Activated gamma-delta T cell (primary cell): ENCODE results near the gene L1CAM.

Source experiments
- DNase-seq: peaks from one replicate; lab custom pipeline; 2025; lab: John Stamatoyannopoulos, UW

The L1CAM gene

DNA sequence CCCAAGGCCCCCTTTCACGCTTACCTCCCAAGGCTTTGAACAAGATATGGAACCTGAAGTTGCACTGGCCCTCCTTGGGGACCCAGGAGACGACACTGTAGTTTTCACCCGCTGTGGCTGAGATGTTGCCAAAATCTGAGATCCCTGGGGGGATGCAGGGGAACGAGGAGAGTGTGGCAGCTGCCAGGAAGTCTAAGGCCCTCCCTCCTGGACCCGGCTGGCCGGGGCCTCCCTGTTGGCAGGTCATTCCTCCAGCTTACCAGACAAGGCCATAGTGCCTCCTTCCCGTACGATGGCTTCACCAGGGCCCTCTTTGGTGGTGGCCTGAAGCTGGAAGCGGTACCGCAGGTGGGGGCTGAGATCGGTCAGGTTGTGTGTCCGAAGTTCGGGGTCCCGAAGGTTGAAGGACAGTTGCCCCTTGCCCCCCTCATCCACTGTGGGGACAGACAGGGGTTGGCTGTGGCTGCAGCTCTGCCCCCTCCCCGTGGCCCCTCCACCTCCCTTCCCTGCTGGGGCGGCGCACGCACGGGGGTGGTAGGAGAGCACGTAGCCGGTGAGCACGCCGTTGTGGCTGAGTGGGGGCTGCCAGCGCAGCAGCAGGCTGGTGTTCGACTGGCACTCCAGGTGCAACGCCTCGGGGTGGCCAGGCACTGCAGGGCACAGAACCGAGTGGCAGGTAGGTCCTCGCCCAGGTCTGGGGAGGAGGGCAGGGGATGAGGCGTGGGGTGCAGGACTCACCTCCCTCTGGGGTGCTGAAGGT lies 21.2 kb downstream of the L1CAM start:
- DNase-seq, result no peak

DNA sequence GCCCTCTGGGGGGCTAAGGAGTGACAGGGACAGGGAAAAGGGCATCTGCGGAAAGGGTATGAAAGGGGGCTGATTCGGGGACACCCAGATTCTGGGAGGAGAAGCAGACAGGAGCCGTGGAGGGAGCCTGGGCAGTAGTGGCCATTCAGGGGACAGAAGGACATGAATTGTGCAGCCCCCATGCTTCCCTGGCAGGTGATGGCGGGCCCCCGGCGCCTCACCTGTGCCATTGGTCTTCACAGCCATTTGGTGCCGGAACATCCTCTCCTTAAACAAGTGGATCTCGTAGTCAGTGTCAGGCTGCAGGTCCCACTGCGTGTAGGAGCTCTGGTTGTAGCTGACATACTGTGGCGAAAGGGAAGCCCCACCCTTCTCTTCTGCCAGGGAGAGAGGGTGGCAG lies 21.9 kb downstream of the L1CAM start:
- no peak for DNase-seq

DNA sequence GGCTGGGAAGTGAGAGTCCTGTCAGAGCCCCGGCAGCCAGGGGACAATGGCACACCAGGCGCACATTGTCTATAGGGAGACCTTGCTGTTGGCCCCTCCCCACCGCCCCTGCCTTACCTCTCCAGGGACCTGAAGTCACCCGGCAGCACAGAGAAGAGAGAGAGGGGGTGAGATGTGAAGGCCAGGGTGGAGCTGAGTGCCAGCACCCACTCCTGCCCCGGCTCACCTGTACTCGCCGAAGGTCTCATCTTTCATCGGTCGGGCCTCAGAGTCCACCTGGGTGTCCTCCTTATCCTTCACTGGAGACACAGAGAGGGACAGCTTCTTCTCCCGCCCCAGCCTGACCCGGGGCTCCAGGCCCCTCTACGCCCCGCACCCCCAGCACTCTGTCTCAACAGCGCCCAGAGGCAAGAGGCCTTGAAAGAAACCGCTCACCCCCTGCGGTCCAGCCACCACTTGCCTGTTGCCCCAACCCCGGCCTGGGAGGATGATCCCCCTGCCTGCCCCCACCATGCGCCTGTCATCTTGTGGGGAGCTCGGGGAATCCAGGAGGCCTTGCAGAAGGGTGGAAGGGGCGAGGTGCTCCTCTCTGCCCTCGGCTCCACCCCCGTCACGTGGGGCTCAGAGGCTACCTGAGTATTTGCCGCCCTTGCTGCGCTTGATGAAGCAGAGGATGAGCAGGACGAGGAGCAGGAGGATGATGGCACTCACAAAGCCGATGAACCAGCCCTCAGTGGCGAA lies 22.6 kb downstream of the L1CAM start:
- no peak for DNase-seq

GRCh38 chrX:153862369-153863250 lies 23.4 kb downstream of the L1CAM start:
- no peak for DNase-seq

DNA sequence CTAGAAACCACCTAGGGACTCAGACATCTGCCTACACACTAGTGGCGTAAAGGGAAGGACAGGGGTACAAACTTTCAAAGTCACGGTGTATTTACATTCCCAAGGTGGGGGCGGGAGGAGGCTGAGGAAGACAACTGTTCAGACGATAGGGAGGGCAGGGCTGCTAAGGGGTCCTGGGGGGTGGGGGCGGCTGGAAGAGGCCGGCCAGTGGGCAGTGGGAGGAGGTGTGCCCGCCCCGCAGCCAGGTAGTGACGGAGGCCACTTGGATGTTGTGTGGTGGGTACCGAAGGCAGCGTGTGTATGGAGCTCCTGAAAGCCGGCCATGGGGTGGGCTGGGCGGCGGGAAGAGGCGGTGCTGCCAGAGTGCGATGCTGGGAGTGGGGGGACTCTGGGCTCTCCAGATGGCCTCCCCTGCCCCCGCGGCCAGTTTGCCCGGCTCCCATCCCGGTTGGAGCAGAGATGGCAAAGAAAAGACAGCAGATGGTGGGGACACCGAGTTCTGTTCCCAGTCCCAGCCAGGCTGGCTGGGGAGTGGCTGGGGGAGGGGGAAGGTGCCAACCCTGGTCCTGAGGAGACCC lies 24.2 kb downstream of the L1CAM start:
- no peak for DNase-seq

DNA sequence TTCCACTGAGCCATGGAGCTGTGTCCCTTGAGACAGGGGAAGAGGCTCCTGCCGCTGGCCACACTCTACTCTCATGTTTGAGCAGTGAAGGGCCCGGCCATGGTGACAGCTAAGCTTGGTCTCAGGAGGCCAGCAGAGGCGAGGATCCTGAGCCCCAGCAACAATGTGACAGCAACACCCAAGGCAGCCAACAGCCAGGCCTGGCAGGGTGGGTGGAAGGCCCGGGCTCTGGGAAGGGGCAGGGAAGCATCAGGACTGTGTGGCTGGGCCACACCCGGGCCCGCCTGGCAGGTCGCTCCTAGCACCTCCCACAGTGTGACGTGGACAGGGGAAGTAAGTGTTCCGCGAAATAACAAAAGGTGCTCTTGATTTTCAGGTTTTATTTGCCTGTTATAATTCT lies 24.8 kb downstream of the L1CAM start:
- DNase-seq, result no peak

GRCh38 chrX:153857348-153857903 lies 28.5 kb downstream of the L1CAM start:
- no peak for DNase-seq

GRCh38 chrX:153854702-153855101 lies 31.3 kb downstream of the L1CAM start:
- DNase-seq, result no peak

DNA sequence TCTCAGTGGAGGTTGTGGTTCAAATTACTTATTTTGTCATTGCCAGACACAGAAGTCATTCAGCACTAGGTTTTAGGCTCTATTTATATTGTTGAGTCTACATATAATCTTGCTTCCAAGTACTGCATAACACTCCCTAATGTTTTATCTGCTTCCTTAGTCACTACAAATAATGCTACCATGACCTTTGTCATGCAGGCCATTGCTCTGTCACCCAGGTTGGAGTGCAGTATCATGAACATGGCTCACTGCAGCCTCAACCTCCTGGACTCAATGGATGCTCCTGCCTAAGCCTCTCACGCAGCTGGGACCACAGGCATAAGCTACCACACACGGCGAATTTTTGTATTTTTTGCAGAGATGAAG lies 32.1 kb downstream of the L1CAM start:
- no peak for DNase-seq

DNA sequence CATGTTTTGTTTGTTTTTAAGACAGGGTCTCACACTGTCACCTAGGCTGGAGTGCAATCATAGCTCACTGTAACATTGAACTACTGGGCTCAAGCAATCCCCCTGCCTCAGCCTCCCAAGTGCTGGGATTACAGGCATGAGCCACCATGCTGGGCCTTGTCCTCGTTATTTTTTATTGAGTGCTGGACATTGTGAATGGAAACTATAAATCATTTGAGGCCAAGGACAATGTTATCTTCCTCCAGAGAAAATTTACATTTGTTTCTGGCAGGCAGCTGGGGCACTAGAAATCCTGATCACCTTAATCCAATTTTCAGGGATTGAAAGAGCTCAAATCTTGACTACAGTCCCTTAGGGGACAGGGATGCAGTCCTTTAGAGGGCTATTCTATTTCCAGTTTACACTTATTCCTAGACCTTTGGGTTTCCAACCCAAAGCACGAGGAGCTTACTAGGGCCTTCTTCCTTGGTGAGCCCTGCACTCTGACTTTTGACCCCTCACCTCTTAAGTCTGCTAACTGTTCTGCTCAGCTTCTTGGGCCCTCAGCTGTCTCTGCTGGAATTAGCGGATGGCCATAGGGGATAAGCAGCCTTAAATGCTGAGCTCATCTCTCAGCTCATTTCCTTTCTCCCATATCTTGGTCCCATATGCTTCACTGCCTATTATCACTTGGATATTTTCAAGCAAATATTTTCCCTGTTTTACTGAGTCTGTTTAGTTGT lies 32.6 kb downstream of the L1CAM start:
- DNase-seq, result no peak

DNA sequence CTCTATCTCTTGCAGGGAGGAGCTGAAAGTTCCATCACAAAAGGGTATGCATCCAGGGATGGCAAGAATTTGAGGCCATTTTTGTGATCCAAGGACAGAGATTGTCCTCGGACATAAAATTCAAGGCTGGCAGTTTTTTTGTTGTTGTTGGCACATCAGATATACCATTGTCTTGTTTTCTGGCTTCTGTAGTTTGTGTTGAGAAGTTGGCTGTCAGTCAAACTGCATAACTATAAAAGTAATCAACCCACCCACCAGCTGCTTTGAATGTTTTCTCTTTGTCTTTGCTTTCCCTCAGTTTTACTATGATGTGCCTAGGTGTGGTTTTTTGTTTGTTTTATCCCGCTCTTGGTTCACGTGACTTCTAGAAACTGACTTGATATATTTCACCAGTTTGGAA lies 34.0 kb downstream of the L1CAM start:
- no peak for DNase-seq

DNA sequence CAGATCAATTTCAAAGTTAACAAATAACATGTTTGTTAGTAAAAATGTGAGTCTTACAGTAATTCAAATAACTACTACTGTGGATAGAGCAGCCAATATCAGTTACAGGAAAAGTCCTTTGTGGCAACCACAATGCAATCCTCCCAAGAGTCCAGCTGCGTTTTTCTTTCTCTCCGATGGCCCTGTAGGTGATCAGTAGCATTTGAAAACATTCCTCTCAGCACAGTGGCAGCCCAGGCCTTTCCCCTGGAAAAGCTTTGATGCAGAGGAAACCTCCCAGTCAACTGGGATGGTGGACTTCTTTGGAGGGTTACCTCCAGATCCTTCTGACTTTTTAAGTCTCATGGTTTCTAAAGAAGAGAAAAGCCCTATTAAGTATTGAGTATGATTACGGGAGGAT lies 37.6 kb downstream of the L1CAM start:
- DNase-seq, result no peak

GRCh38 chrX:153845842-153846241 lies 40.1 kb downstream of the L1CAM start:
- DNase-seq, result no peak

DNA sequence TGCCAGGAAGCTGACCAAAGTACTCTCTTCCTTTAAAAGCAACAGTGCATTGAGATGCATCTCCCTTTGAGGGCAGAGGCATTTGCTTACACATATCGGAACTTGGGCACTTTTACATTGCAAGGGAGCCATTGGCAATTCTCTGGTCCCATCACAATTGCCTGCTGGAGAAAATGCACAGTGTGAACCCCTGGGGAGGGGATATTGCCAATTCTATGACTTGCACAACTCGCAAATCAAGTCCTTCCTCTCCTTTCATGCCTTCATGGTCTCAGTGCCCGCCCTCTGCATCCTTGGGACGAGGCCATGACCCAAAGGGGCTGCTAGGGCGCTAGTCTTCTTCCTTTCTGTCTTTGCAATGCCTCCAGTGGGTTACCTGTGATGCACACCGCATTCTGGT lies 40.8 kb downstream of the L1CAM start:
- DNase-seq, result no peak

GRCh38 chrX:153844509-153845082 lies 41.4 kb downstream of the L1CAM start:
- no peak for DNase-seq

- DNase-seq, result no peak
These were observed 49.1 kb downstream of the L1CAM start for GRCh38 chrX:153836921-153837320.

GRCh38 chrX:153832728-153833127 lies 53.2 kb downstream of the L1CAM start:
- no peak for DNase-seq

- DNase-seq, result no peak
These were observed 54.4 kb downstream of the L1CAM start for GRCh38 chrX:153831429-153832150.

GRCh38 chrX:153830640-153831428 lies 55.1 kb downstream of the L1CAM start:
- DNase-seq, result no peak
